SU-DHL-6 (cell line): Measurements from ENCODE around the gene DCC.

Experiments
- EZH2phosphoT487 ChIP-seq: fragments of 200-600 bp; sonication (generic), shearing (Covaris generic); conservative IDR thresholded peaks from 2 replicates; pipeline ENCODE4 v1.6.1; 2018; ENCODE audit warnings: mild to moderate bottlenecking, antibody characterized with exemption, low read length, moderate library complexity, mixed read lengths
- TF ChIP-seq, protein P1 (sequence below): fragments of 200-600 bp; sonication (generic); IDR thresholded peaks from one replicate; pipeline ENCODE4 v1.5.1; 2017; ENCODE audit warnings: antibody characterized with exemption, mild to moderate bottlenecking, low read length, moderate library complexity; ENCODE audit not compliant: insufficient read depth, poor library complexity, severe bottlenecking

GRCh38 chr18:53387581-53387980 lies 1047.6 kb downstream of the DCC start:
- TF ChIP-seq, protein P1, sequence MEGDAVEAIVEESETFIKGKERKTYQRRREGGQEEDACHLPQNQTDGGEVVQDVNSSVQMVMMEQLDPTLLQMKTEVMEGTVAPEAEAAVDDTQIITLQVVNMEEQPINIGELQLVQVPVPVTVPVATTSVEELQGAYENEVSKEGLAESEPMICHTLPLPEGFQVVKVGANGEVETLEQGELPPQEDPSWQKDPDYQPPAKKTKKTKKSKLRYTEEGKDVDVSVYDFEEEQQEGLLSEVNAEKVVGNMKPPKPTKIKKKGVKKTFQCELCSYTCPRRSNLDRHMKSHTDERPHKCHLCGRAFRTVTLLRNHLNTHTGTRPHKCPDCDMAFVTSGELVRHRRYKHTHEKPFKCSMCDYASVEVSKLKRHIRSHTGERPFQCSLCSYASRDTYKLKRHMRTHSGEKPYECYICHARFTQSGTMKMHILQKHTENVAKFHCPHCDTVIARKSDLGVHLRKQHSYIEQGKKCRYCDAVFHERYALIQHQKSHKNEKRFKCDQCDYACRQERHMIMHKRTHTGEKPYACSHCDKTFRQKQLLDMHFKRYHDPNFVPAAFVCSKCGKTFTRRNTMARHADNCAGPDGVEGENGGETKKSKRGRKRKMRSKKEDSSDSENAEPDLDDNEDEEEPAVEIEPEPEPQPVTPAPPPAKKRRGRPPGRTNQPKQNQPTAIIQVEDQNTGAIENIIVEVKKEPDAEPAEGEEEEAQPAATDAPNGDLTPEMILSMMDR = no peak
- TF ChIP-seq EZH2phosphoT487 = no peak
